Spleen (tissue), 11 donors: ENCODE data around the gene PEAR1. TPM values are rescaled to one million over a fixed set of nuclear protein-coding genes. Genes with fewer than 3 reads are reported as not detected.

Source experiments
- DNase-seq: peaks from one replicate; pipeline ENCODE4 v3.0.0-alpha.2; 2020
- H3K27ac ChIP-seq, 8 donors: fragments of 200-600 bp; sonication (generic) in 7 of 8; 1 replicate in 4 of 8; 2 replicates in 4 of 8; pipeline versions ENCODE4 v1.5.0 to v1.8.0; 2016 to 2021; ENCODE audit warnings: inconsistent platforms in 4 of 8, mild to moderate bottlenecking in 4 of 8, moderate library complexity in 1 of 8
- H3K27me3 ChIP-seq, 7 donors: fragments of 200-600 bp; sonication (generic) in 6 of 7; replicated peaks in 1 of 7; 1 replicate in 4 of 7; 2 replicates in 3 of 7; pipeline versions ENCODE4 v1.5.0 to v1.8.0; 2016 to 2021; ENCODE audit warnings: inconsistent platforms in 3 of 7, mild to moderate bottlenecking in 1 of 7
- H3K36me3 ChIP-seq, 6 donors: fragments of 200-600 bp; sonication (generic) in 5 of 6; 1 replicate in 4 of 6; 2 replicates in 2 of 6; pipeline versions ENCODE4 v1.5.0 to v1.8.0; 2016 to 2021; ENCODE audit warnings: inconsistent platforms in 2 of 6
- H3K4me1 ChIP-seq, 6 donors: fragments of 200-600 bp; sonication (generic) in 5 of 6; 1 replicate in 3 of 6; 2 replicates in 3 of 6; pipeline versions ENCODE4 v1.5.0 to v1.8.0; 2016 to 2021; ENCODE audit warnings: inconsistent platforms in 3 of 6
- H3K4me3 ChIP-seq, 8 donors: fragments of 200-600 bp; sonication (generic) in 7 of 8; 1 replicate in 4 of 8; 2 replicates in 4 of 8; pipeline versions ENCODE4 v1.5.0 to v1.8.0; 2016 to 2021; ENCODE audit warnings: inconsistent platforms in 4 of 8, mild to moderate bottlenecking in 4 of 8, moderate library complexity in 2 of 8
- H3K9me3 ChIP-seq, 8 donors: fragments of 200-600 bp; sonication (generic) in 7 of 8; 1 replicate in 4 of 8; 2 replicates in 4 of 8; pipeline versions ENCODE4 v1.5.0 to v1.8.0; 2016 to 2021; ENCODE audit warnings: inconsistent platforms in 4 of 8
- POLR2A ChIP-seq, 3 donors: fragments of 450-650 bp; IDR thresholded peaks; one replicate each; pipeline ENCODE4 v1.5.1; 2017; ENCODE audit warnings: antibody characterized with exemption in 3 of 3, mild to moderate bottlenecking in 1 of 3
- POLR2AphosphoS5 ChIP-seq, 3 donors: sonication (generic); formaldehyde crosslinking; IDR thresholded peaks; one replicate each; pipeline ENCODE4 v1.5.1; 2017; ENCODE audit warnings: antibody characterized with exemption in 3 of 3
- WGBS, 5 donors: extraction: QIAGEN DNeasy Blood & Tissue Kit in 3 of 5; methylation state at CpG; one replicate each; pipeline versions ENCODE4 v1.1.5 to v1.1.7; 2013 to 2018; 5-methylcytosine and 5-hydroxymethylcytosine counted together
- intact Hi-C: fragments of 100-400 bp; cut with DNase I; formaldehyde crosslinking; loops from one replicate; pipeline ENCODE4 v1.15.0; 2023; ENCODE audit warnings: low total_unique reads
- polyA plus RNA-seq, 3 donors: library from polyadenylated mRNA; stranded (reverse); fragments of 200-250 nt; gene quantifications; one replicate each; pipeline ENCODE4 v1.2.1, GENCODE V29; 2013
- total RNA-seq, 7 donors: library from RNA; depleted of rRNA in 3 of 7; stranded (reverse); fragments of >200 nt in 3 of 7; fragmentation: NEBNext Ultra II Directional in 4 of 7; extraction: Animal tissue kit (Norgen Biotek cat#: 25700) in 4 of 7; gene quantifications; one replicate each; pipeline versions ENCODE4 v1.1.0 to v1.2.1, GENCODE V29; 2016 to 2021
- TF ChIP-seq, protein P1 (sequence below), 11 experiments: fragments of 200-600 bp in 7 of 11; fragments of 450-650 bp in 4 of 11; sonication (generic) in 4 of 11; IDR thresholded peaks in 8 of 11; conservative IDR thresholded peaks in 3 of 11; 1 replicate in 7 of 11; 2 replicates in 4 of 11; pipeline versions ENCODE4 v1.4.0 to v1.8.0; 2016 to 2021; ENCODE audit warnings: antibody characterized with exemption in 11 of 11, inconsistent platforms in 4 of 11, mild to moderate bottlenecking in 1 of 11
- donor health status: healthy with polysubstance abuse.
- donor health status: DM: no; HTN: no; CAD: no; lungs with moderate emphysema.
- donor health status: DM: no; HTN: no; CAD: no.
- donor health status: Bipolar disorder and iron deficiency.
- donor health status: healthy.
- donor health status: DM: no; HTN: no; CAD: no.
- donor health status: DM: yes; HTN: yes; CAD: no.

The PEAR1 gene
- total and polyA plus RNA-seq, 10 donors, result 1.4 to 28.3 (median 20.2) TPM

DNA sequence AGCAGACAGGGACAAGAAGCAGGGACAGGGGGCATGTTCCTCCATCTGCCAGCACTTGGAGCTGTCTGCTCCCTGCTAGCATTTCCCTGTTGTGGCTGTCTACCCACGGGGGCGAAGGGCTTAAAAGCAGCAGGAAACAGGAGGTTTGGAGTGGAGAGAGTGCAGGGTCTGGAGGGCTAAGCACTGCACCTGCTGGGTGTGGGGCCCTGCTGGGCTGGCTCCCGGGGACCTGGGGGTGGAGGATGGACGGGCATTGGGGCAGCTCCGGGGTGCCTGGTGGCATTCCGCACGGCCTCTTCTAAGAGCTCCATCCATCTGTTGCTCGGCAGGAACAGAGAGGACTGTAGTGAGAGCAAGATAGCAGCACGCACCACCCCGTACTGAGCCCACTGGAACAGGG, 48.2 kb downstream of the PEAR1 start:
- DNase-seq, result peak; percentile 40
- Histone ChIP-seq H3K36me3 (peaks cover 0 to 100% (median 76%) of the 10 kb centered on the region in 6 donors), H3K4me1 (no peaks in the 10 kb centered on the region), H3K27me3 (no peaks in the 10 kb centered on the region), H3K4me3 (no peak overlapping the region), H3K27ac (no peak overlapping the region), H3K9me3 (no peaks in the 10 kb centered on the region)
- intact Hi-C loops, result no loop called here
- TF ChIP-seq POLR2AphosphoS5 (IDR thresholded peaks at IDR 0.05) (no peak), POLR2A (IDR thresholded peaks at IDR 0.05) (no peak)
- TF ChIP-seq, protein P1, sequence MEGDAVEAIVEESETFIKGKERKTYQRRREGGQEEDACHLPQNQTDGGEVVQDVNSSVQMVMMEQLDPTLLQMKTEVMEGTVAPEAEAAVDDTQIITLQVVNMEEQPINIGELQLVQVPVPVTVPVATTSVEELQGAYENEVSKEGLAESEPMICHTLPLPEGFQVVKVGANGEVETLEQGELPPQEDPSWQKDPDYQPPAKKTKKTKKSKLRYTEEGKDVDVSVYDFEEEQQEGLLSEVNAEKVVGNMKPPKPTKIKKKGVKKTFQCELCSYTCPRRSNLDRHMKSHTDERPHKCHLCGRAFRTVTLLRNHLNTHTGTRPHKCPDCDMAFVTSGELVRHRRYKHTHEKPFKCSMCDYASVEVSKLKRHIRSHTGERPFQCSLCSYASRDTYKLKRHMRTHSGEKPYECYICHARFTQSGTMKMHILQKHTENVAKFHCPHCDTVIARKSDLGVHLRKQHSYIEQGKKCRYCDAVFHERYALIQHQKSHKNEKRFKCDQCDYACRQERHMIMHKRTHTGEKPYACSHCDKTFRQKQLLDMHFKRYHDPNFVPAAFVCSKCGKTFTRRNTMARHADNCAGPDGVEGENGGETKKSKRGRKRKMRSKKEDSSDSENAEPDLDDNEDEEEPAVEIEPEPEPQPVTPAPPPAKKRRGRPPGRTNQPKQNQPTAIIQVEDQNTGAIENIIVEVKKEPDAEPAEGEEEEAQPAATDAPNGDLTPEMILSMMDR (IDR thresholded peaks at IDR 0.05 in 8 of 11, conservative IDR thresholded peaks at IDR 0.05 in 3 of 11), result no peak
- WGBS, 5 donors, result 86 to 94% (median 91%) methylated on average over 9 to 10 of the region's 10 CpGs

DNA sequence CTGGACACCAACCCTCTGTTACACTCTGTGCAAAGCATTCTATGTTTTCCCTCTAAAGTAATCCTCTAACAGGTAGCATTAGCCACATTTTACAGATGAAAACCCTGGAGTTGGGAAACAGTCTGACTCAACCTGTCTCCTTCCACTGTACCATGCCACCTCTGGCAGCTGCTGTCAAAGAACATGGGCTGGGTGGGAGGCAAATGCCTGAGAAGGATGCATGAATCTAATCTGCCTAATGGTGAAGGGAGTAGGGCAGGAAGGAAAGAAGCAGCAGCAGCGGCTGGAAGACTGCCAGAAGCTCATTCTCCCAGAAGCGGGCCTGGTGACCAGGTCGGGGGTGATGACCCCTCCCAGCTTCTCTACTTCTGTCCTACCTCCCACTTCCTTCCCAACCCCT, 48.7 kb downstream of the PEAR1 start:
- DNase-seq, result no peak
- no peaks in the 10 kb centered on the region for H3K9me3 ChIP-seq
- no peaks in the 10 kb centered on the region for H3K4me1 ChIP-seq
- no peaks in the 10 kb centered on the region for H3K27me3 ChIP-seq
- TF ChIP-seq POLR2A (IDR thresholded peaks at IDR 0.05) (no peak), POLR2AphosphoS5 (IDR thresholded peaks at IDR 0.05) (no peak)
- TF ChIP-seq, protein P1 (IDR thresholded peaks at IDR 0.05 in 8 of 11, conservative IDR thresholded peaks at IDR 0.05 in 3 of 11), result no peak
- no peak overlapping the region for H3K27ac ChIP-seq
- no peak overlapping the region for H3K4me3 ChIP-seq
- intact Hi-C loops, result no loop called here
- H3K36me3 ChIP-seq, result peaks cover 0 to 100% (median 80%) of the 10 kb centered on the region in 6 donors
- WGBS, 5 donors, result 73 to 94% (median 79%) methylated on average over 3 of the region's 3 CpGs

DNA sequence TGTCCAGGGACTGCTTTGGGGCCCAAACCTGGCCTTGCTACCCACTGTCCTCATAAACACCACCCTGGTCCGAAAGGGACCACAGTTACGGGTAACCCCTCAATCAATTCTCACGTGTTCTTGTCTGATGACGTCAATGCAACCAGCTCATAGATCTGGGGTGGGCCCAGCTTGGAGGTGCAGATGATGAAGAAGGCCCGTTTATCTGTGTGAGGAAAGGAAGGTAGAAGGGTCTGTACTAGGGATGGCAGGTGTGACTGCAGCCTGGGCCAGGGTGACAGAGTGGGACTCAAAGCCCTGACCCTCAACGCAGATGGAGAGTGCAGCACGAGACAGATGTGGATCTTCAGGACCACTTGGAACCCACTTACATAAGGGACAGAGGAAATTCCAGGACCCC, 49.1 kb downstream of the PEAR1 start:
- Histone ChIP-seq H3K27ac (no peak overlapping the region), H3K9me3 (no peaks in the 10 kb centered on the region), H3K36me3 (peaks cover 0 to 100% (median 81%) of the 10 kb centered on the region in 6 donors), H3K4me3 (no peak overlapping the region), H3K4me1 (no peaks in the 10 kb centered on the region), H3K27me3 (no peaks in the 10 kb centered on the region)
- no peak for DNase-seq
- 88 to 97% (median 91%) methylated on average over 7 of the region's 7 CpGs for WGBS, 5 donors
- intact Hi-C loops, result no loop called here
- TF ChIP-seq POLR2A (IDR thresholded peaks at IDR 0.05) (no peak), POLR2AphosphoS5 (IDR thresholded peaks at IDR 0.05) (no peak)
- TF ChIP-seq, protein P1 (IDR thresholded peaks at IDR 0.05 in 8 of 11, conservative IDR thresholded peaks at IDR 0.05 in 3 of 11), result no peak

DNA sequence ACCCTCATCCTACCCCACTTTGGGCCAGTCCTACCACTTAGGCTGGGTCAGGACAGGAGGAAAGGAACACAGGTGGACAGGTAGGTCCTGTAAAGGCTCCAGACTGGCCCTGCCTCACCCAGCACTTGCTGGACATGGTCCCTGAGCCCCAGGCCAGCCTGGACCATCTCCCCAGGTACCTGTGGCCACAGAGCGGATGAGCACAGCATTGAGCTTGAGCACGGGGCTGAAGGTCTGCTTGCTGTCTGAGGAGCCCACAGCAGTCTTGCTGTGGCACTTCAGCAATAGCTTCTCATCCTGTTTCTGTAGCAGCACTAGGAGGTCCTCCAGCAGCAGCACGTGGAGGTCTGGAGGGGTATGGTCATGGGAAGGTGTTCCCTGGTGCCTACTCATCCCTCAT, 50.2 kb downstream of the PEAR1 start:
- H3K4me3 ChIP-seq, result no peak overlapping the region
- no peaks in the 10 kb centered on the region for H3K27me3 ChIP-seq
- no peak overlapping the region for H3K27ac ChIP-seq
- 76 to 96% (median 88%) methylated on average over 2 to 3 of the region's 3 CpGs for WGBS, 5 donors
- no peaks in the 10 kb centered on the region for H3K9me3 ChIP-seq
- peaks cover 0 to 100% (median 86%) of the 10 kb centered on the region in 6 donors for H3K36me3 ChIP-seq
- intact Hi-C loops, result no loop called here
- no peaks in the 10 kb centered on the region for H3K4me1 ChIP-seq
- DNase-seq, result peak; percentile 42
- TF ChIP-seq POLR2AphosphoS5 (IDR thresholded peaks at IDR 0.05), result no peak
- TF ChIP-seq, protein P1 (IDR thresholded peaks at IDR 0.05 in 8 of 11, conservative IDR thresholded peaks at IDR 0.05 in 3 of 11), result no peak
- no peak for TF ChIP-seq POLR2A (IDR thresholded peaks at IDR 0.05)
